ENCODE results near the gene PHACTR2. TPM values are rescaled to one million over a fixed set of nuclear protein-coding genes. Genes with fewer than 3 reads are reported as not detected.
A peak's percentile ranks its signal among the peaks of the same experiment; 100 is the strongest.
"Not testable (repeated sequence)": the region's sequence is repeated elsewhere in the genome, so short reads cannot be mapped to it uniquely, and the experiment has no call there.

PHACTR2 gene
- total RNA-seq, 8 experiments from 2014 or later: 1.5 to 38.0 (median 10.3) TPM

DNA sequence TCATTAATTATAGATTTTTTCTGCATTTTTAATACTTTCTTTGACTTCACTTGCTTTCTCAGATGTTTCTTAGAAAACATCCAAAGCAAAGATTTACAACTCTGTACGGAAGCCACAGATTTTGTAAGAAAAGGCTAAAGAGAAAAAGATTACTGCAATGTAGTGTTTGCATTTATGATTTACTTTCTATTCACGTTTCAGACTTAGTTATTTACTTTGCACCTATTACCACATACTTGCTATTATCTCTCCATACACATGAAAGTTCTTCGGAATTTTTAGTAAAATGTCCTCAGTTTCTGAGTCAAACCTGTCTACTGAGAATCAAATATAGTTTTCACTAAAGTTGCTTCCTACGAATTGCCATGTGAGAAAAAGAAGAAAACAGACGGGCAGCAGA lies 22.2 kb upstream of the PHACTR2 start:
- 18 to 96% (median 85%) methylated on average over 2 to 5 of the region's 5 CpGs for WGBS, 10 experiments
- H3K4me3 ChIP-seq: no peak overlapping the region
- no peak for ATAC-seq (replicated peaks in 6 of 8)
- in situ Hi-C loops (cut with MboI; ENCODE audit: low pct_unique_long_range_greater_than_20kb in 2 of 9, low sequenced_read_pairs in 9 of 9, unreplicated experiment in 9 of 9): no loop called here
- H3K4me1 ChIP-seq (replicated peaks in 1 of 2): no peaks in the 10 kb centered on the region
- H3K27ac ChIP-seq: no peak overlapping the region

DNA sequence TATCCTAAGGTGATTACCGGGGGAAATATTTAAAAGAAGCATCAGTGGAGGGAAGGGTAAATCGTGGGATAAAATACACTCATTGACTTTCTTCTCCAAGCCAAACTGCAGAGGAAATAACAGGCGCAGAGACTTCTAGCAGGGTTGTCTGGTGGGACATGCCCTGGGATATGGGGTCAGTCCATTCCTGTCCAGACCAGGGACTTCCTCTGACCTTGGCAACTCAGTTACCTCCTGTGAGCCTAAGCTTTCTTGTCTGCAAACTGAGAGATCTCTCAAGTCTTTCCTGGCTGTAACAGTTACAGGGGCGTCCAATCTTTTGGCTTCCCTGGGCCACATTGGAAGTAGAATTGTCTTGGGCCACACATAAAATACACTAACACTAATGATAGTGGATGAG lies 21.7 kb upstream of the PHACTR2 start:
- H3K4me1 ChIP-seq (replicated peaks in 1 of 2): no peaks in the 10 kb centered on the region
- H3K27ac ChIP-seq: no peak overlapping the region
- no peak for ATAC-seq (replicated peaks in 6 of 8)
- WGBS, 10 experiments: 80 to 100% (median 92%) methylated on average over 2 to 4 of the region's 4 CpGs; no CpG with 5 or more reads in 1 of the 10 experiments
- H3K4me3 ChIP-seq: no peak overlapping the region
- in situ Hi-C loops (cut with MboI; ENCODE audit: low pct_unique_long_range_greater_than_20kb in 2 of 9, low sequenced_read_pairs in 9 of 9, unreplicated experiment in 9 of 9): no loop called here

DNA sequence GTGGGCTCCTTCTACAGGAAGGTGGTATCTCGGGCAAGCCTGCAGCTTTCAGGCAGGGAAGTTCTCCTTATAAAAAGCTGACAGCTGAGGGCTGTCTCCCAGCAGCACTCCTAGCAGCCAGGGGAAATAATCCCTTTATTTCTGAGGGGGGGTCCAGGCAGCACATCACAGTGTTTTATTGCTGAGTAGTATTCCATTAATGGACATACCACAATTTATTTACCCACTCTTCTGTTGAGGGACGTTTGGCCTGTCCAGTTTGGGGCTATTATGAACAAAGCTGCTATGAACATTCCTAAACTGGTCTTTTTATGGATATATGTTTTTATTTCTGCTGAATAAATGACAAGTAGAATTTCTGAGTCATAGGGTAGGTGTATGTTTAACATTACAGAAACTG lies 20.0 kb upstream of the PHACTR2 start:
- 33 to 85% (median 58%) methylated on average over 1 to 2 of the region's 2 CpGs; no CpG with 5 or more reads in 4 of the 10 experiments for WGBS, 10 experiments
- Histone ChIP-seq H3K4me3 (no peak overlapping the region), H3K27ac (no peak overlapping the region), H3K4me1 (replicated peaks in 1 of 2) (no peaks in the 10 kb centered on the region)
- no peak for ATAC-seq (replicated peaks in 6 of 8)
- in situ Hi-C loops (cut with MboI; ENCODE audit: low pct_unique_long_range_greater_than_20kb in 2 of 9, low sequenced_read_pairs in 9 of 9, unreplicated experiment in 9 of 9): no loop called here

DNA sequence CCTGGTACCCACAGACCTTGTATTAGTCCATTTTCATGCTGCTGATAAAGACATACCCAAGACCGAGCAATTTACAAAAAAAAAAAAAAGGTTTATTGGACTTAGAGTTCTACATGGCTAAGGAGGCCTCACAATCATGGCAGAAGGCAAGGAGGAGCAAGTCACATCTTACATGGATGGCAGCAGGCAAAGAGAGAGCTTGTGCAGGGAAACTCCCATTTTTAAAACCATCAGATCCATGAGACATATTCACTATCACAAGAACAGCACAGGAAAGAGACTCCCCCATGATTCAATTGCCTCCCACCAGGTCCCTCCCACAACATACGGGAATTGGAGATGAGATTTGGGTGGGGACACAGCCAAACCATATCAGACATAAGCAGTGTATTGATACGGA lies 17.6 kb upstream of the PHACTR2 start:
- ATAC-seq (replicated peaks in 6 of 8); H3K27ac ChIP-seq; H3K4me3 ChIP-seq; H3K4me1 ChIP-seq (replicated peaks in 1 of 2); in situ Hi-C loops (cut with MboI; ENCODE audit: low pct_unique_long_range_greater_than_20kb in 2 of 9, low sequenced_read_pairs in 9 of 9, unreplicated experiment in 9 of 9): not testable (repeated sequence)
- WGBS, 10 experiments: 50 to 100% (median 94%) methylated on average over 1 to 3 of the region's 3 CpGs

DNA sequence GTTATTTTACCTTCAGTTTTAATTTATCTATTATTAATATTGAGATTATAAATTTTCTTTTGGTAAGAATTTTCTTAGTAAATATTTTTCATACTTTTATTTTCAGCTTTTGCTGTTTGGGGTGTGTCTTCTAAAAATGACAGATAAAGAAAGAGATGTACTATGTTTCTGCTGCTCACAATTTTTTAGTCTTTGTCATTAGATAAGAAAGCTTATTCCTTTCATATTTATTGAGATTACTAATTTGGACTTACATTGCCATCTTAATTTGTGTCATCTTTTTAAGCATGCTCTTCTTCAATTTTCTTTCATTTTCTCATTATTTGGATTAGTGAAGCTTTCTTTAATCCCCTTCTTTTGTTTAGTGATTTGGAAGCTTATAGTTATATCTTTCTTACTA lies 13.6 kb upstream of the PHACTR2 start:
- ATAC-seq (replicated peaks in 6 of 8): no peak
- Histone ChIP-seq H3K27ac (no peak overlapping the region), H3K4me3 (no peak overlapping the region), H3K4me1 (replicated peaks in 1 of 2) (no peaks in the 10 kb centered on the region)
- in situ Hi-C loops (cut with MboI; ENCODE audit: low pct_unique_long_range_greater_than_20kb in 2 of 9, low sequenced_read_pairs in 9 of 9, unreplicated experiment in 9 of 9): no loop called here

DNA sequence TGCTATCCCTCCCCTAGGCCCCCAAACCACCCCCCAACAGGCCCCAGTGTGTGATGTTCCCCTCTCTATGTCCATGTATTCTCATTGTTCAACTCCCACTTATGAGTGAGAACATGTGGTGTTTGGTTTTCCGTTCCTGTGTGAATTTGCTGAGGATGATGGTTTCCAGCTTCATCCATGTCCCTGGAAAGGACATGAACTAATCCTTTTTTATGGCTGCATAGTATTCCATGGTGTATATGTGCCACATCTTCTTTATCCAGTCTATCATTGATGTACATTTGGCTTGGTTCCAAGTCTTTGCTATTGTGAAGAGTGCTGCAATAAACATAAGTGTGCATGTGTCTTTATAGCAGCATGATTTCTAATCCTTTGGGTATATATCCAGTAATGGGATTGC lies 11.8 kb upstream of the PHACTR2 start:
- H3K27ac ChIP-seq; in situ Hi-C loops (cut with MboI; ENCODE audit: low pct_unique_long_range_greater_than_20kb in 2 of 9, low sequenced_read_pairs in 9 of 9, unreplicated experiment in 9 of 9); H3K4me3 ChIP-seq; H3K4me1 ChIP-seq (replicated peaks in 1 of 2); ATAC-seq (replicated peaks in 6 of 8): not testable (repeated sequence)
- WGBS, 10 experiments: 71% methylated on average over 1 of the region's 1 CpG; no CpG with 5 or more reads in 9 of the 10 experiments

DNA sequence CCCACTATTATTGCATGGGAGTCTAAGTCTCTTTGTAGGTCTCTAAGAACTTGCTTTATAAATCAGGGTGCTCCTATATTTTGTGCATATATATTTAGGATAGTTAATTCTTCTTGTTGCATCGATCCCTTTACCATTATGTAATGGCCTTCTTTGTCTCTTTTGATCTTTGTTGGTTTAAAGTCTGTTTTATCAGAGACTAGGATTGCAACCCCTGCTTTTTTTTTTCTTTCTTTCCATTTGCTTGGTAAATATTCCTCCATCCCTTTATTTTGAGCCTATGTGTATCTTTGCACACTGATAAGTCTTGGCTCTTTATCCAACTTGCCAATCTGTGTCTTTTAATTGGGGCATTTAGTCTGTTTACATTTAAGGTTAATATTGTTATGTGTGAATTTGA lies 8.3 kb upstream of the PHACTR2 start:
- in situ Hi-C loops (cut with MboI; ENCODE audit: low pct_unique_long_range_greater_than_20kb in 2 of 9, low sequenced_read_pairs in 9 of 9, unreplicated experiment in 9 of 9); H3K4me1 ChIP-seq (replicated peaks in 1 of 2); H3K27ac ChIP-seq; ATAC-seq (replicated peaks in 6 of 8); H3K4me3 ChIP-seq: not testable (repeated sequence)
- WGBS, 10 experiments: 50 to 100% (median 100%) methylated on average over 1 of the region's 1 CpG; no CpG with 5 or more reads in 3 of the 10 experiments

DNA sequence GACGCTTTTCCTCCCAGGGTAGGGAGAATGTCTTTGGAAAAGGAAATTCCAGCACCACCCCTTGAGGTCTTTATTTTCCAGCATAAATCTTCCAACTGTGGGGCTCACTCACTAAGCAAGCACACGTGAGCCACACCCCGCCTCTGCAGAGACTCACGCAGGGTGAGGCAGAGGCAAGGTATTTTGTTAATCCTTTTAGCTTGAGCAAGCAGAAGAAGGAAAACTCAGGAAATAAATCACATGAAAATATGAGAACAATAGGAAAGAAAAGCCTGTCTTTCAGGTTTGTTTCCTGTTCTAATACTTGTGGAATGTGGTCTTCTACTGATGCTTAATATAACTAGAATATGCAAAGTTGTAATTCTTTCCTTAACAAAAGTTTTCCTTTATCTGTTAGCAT lies 4.1 kb upstream of the PHACTR2 start:
- no peak overlapping the region for H3K4me3 ChIP-seq
- no peak overlapping the region for H3K27ac ChIP-seq
- ATAC-seq (replicated peaks in 6 of 8): peak in 3 of 8 experiments; percentile 6 to 27 (median 24)
- H3K4me1 ChIP-seq (replicated peaks in 1 of 2): peaks cover 3 to 6% of the 10 kb centered on the region in 2 donors
- 3 to 60% (median 33%) methylated on average over 1 to 4 of the region's 4 CpGs; no CpG with 5 or more reads in 1 of the 10 experiments for WGBS, 10 experiments
- in situ Hi-C loops (cut with MboI; ENCODE audit: low pct_unique_long_range_greater_than_20kb in 2 of 9, low sequenced_read_pairs in 9 of 9, unreplicated experiment in 9 of 9): no loop called here

DNA sequence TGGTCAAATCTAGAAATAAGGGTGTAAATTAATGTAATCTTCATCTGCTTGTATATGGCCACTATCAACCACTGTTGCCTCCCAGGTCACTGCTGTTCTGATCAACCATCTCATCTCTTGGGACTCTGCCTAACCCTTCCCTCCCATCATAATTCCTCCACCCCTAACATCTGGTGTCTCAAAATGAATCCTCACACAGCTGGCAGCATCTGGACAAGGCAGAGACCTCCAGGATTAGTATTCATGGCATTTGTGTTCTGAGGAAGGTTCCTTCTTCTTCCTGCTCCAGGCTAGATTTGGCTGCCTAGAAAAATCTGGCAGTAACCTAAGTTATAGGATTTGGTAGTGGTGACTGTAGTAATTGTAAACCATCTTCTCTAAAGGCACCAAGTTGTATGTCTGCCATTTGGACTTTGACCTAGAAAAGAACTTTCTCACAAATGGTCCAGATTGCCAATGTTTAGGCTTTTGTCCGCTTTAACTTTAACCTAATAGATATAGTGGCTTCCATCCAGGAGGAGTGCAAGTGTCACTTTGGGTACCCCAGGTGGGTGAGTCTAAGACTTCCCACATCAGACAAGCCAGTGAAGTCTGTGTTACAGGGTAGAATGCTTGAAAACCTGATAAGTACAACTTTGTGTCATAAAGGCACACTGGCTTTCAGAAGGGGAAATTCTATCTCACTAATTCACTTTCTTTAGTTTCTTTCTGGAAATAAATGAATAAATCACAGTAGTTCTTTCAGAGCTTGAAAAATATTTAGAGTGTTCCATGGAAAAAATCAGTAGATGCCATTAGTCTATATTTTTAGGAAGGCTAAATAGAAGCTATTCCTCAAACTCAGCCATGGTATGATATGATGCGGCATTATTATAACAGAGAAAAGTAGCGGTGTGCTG lies 3.0 kb upstream of the PHACTR2 start:
- Histone ChIP-seq H3K4me1 (replicated peaks in 1 of 2) (peaks cover 6 to 10% of the 10 kb centered on the region in 2 donors), H3K4me3 (no peak overlapping the region), H3K27ac (no peak overlapping the region)
- WGBS, 10 experiments: 60 to 100% (median 100%) methylated on average over 1 to 3 of the region's 3 CpGs; no CpG with 5 or more reads in 1 of the 10 experiments
- peak in 1 of 8 experiments; percentile 29 for ATAC-seq (replicated peaks in 6 of 8)
- in situ Hi-C loops (cut with MboI; ENCODE audit: low pct_unique_long_range_greater_than_20kb in 2 of 9, low sequenced_read_pairs in 9 of 9, unreplicated experiment in 9 of 9): no loop called here

DNA sequence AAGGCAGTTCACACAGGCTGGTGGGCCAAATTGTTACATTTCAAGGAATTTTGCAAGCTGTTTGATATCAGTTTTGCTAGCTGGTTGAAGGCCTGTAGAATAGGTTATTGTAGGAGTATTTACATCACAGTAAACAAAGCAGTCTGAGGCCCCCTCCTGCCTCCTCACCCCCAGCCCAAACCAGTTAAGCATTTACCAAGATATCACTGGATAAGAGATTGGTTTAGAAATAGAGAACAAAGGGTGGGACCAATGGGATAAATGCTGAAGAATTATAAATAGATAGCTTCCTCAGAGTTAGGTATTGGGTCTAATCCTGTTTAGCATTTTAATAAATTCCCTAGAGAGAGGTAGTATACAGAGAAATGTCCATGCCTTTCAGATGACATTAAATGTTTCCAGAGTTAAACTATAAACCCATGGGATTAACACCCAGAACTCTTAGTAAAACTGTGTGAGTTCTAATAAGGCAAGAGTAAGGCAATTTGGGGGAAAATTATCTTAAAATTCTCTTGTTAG lies 2.3 kb upstream of the PHACTR2 start:
- H3K4me3 ChIP-seq: no peak overlapping the region
- no peak for ATAC-seq (replicated peaks in 6 of 8)
- in situ Hi-C loops (cut with MboI; ENCODE audit: low pct_unique_long_range_greater_than_20kb in 2 of 9, low sequenced_read_pairs in 9 of 9, unreplicated experiment in 9 of 9): no loop called here
- no peak overlapping the region for H3K27ac ChIP-seq
- peaks cover 10 to 18% of the 10 kb centered on the region in 2 donors for H3K4me1 ChIP-seq (replicated peaks in 1 of 2)

DNA sequence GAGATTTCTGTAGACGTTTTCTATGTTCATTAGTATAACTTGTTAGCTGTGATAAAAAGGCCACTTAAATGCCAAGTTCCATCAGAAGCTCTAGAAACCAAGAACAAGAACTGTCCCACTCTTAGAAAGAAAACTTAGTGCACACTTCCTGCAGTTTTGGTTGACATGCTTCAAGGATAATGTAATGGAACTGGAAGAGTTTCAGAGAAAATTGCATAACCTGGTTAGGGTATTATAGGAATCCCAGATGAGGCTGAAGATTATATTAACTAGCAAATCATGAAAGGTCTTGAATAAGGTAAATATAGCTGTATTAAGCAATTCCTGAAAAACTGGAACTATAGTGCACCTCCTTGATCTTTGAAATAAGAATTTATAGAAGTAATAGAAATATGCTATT lies 1.8 kb upstream of the PHACTR2 start:
- Histone ChIP-seq H3K27ac (no peak overlapping the region), H3K4me1 (replicated peaks in 1 of 2) (peaks cover 10 to 18% of the 10 kb centered on the region in 2 donors), H3K4me3 (no peak overlapping the region)
- in situ Hi-C loops (cut with MboI; ENCODE audit: low pct_unique_long_range_greater_than_20kb in 2 of 9, low sequenced_read_pairs in 9 of 9, unreplicated experiment in 9 of 9): no loop called here
- ATAC-seq (replicated peaks in 6 of 8): no peak
- WGBS, 10 experiments: 14 to 67% (median 41%) methylated on average over 1 of the region's 1 CpG

DNA sequence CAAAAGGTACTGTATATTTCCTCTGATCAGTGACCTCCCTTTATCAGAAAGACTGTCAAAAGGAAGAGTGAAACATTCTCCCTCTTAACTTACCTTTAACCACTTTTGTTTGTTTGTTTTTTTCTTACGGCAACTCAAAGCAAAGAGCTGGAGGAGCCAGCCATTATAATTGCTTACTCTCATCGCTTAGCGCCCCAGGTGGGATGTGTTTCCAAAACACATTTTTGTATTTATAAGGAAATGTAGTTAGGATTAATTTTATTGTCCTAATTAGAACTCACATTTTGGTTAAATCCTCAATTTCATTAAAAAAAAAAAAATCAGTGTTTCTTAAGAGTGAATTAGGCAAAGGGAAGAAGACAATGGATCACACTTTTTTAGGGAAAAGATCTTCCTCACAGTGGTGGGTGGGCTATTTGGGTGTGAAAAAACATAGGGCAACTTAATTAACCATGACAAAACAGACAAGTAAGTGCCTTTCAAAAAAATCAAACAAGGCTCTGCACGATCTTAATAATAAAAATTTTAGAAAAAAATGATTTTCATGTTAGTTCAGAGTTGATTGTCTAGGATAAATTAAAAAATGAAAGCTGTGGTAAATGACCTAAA lies 1.2 kb upstream of the PHACTR2 start:
- WGBS, 10 experiments: 57 to 89% (median 79%) methylated on average over 3 to 4 of the region's 4 CpGs; no CpG with 5 or more reads in 1 of the 10 experiments
- in situ Hi-C loops (cut with MboI; ENCODE audit: low pct_unique_long_range_greater_than_20kb in 2 of 9, low sequenced_read_pairs in 9 of 9, unreplicated experiment in 9 of 9): no loop called here

DNA sequence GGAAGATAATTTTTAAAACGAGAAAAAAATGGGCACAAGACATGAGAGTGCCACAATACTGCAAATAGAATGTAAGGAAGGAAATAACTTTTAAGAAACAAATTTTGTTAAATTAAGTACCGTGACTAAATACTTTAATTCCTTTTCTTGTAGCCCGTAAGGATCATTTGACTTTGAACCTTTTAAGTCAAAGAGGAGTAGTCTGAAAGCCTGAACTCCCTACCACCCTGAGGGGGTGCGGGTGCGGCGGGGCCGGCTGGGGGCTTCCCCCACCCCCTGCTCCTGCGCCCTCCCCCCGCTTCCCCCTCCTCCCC lies 231 bp upstream of the PHACTR2 start:
- Histone ChIP-seq H3K27ac (no peak overlapping the region), H3K4me1 (replicated peaks in 1 of 2) (peaks cover 10 to 18% of the 10 kb centered on the region in 2 donors), H3K4me3 (peak overlapping the region; percentile 50 to 93 (median 84))
- WGBS, 10 experiments: 0 to 57% (median 18%) methylated on average over 1 to 3 of the region's 9 CpGs
- in situ Hi-C loops (cut with MboI; ENCODE audit: low pct_unique_long_range_greater_than_20kb in 2 of 9, low sequenced_read_pairs in 9 of 9, unreplicated experiment in 9 of 9): no loop called here
- no peak for ATAC-seq (replicated peaks in 6 of 8)

More for the DNA sequence above, 1.2 kb upstream of the PHACTR2 start:
- peaks cover 10 to 18% of the 10 kb centered on the region in 2 donors for H3K4me1 ChIP-seq (replicated peaks in 1 of 2)
- no peak for ATAC-seq (replicated peaks in 6 of 8)
- no peak overlapping the region for H3K27ac ChIP-seq
- no peak overlapping the region for H3K4me3 ChIP-seq

Data from motor neuron (in vitro differentiated cells).